ENCODE measurements around the gene LRRC46.
A peak's percentile ranks its signal among the peaks of the same experiment; 100 is the strongest.

The LRRC46 gene

GRCh38 chr17:47810200-47810821 lies 21.2 kb upstream of the LRRC46 start:
- DNase-seq (ENCODE audit: low spot score), result peak; percentile 59

DNA sequence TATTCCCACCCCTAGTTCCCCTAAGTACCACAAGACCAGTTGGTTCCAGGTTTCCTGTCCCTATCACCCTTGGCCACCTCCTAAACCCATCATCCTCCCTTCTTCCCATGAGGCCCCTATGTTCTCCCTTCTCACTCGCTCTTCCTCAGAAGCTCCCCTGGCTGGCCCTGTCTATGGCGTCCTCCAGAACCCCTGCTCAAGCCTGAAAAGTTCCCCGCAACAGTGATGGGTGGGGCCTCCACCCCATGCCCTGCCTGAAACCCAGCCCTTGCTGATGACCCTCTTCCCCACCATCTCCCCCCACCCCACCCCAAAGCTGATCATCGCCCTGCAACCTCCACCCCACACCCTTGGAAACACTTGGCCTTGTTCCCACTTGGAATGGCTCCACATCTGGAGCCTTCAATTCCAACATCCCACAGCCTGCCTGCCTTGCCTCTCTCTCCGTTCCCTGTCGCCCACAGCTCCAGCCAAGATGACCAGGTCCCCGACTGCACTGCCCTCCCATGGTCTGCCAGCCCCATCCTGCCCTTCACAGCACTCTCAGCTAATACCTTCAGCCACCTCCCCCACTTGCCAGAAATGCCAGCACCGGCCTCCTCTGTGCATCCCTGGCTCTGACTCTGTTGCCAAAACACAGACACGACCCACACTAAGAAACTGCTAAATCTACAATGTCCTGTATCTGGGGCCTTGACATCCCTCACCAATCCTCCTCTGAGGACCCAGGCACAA lies 20.4 kb upstream of the LRRC46 start:
- DNase-seq (ENCODE audit: low spot score), result no peak

DNA sequence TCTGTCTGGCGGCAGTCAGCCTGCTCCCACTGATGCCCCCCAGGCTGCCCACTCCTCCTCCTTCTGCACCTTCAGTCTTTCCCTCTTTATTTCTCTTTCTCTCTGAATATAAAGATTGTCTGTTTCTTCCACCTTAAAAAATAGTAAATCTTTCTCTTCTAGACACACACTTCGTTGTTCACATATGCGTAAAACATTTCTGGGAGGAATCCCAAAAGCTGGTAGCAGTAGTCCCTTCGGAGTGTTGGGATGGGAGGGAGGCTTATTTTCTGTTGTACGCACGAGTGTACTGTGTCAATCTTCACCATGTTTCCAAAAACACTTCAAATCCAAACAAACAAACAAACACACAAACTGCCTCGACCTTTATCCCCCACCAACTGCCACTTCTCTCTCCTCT lies 19.8 kb upstream of the LRRC46 start:
- no peak for DNase-seq (ENCODE audit: low spot score)

- DNase-seq (ENCODE audit: low spot score), result no peak
Measured at GRCh38 chr17:47812146-47812920, 19.1 kb upstream of the LRRC46 start.

DNA sequence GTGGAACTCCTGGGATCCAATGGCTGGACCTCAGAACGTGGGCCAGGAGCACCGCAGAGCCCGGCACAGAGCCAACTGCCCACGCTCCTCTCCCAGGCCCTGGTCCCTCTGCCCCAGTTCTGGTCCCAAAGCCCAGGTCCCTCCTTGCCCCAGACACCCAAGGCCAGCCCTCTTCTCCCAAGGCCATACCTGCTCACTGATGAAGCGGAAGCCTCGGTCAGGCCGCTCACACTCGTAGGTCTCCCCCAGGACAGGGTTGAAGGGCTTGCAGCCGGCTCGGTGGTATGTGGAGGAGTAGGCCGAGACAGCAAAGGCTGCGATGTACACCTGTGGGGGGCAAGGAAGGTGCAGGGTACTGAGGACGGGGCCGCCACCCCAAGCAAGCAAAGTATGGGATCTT lies 18.4 kb upstream of the LRRC46 start:
- DNase-seq (ENCODE audit: low spot score), result no peak

- no peak for DNase-seq (ENCODE audit: low spot score)
Measured at GRCh38 chr17:47813512-47814031, 17.9 kb upstream of the LRRC46 start.

DNA sequence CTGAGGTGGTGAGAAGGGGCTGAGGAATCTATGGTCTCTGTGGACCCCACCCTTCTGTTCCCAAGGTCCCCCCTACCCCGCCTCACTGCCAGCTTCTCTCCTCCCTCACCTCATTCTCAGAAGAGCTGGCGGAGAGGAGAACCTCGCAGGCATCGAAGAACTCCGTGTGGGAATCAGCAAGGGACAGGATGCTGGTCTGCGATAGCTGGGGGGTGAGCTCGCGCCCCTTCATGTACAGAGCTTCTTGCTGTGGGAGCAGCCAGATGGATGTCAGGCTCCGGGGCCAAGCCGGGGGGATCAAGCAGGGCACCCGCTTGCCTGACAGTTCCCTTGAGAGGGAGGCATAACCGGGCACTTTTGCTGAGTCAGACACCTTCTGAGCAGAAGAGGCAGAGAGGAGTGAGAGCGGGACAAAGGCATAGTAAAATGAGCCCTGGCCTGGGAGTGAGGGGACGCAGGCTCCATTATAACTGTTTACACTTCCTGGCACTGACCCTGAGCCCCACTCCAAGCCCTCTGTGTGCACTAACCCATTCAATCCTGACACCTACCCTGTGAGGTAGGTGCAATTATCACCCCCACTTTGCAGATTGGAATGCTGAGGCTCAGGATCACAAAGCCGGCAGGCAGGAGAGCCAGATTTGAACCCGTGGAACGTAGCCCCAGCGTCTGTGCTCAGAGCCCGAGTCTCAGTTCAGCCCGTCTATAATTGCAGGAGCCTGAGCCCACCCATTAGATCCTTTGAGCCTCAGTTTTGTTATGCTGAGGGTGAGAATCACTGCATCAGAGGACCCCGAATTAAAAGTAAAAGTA lies 16.2 kb upstream of the LRRC46 start:
- no peak for DNase-seq (ENCODE audit: low spot score)

DNA sequence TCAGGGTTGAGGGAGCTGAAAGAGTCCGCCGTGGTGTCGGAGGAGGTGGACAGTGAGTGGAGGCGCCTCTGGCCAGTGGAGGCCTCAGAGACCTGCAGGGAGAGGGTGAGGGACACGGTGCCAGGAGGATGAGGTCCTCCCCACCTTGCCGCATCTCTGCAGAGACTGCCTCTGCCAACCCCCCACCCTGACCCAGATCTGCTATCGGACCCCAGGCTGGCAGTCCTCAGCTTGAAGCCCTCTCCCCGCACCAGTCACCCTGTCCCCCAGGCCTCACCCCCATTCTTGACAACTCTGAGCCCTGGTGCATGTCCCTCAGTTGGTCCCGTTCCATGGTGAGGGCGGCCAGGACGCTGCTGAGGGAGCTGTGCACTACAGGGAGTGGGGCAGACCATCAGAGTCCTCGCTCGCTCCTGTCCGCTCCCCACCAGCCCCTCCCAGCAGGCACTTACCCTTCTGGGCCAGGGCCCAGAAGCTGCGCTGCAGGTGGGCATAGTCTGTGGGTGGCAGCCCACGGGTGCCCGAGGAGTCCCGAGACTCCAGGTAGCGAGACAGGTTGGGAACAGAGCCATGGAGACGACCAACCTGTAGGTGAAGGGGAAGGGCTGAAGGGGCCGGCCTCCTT lies 15.2 kb upstream of the LRRC46 start:
- no peak for DNase-seq (ENCODE audit: low spot score)

- no peak for DNase-seq (ENCODE audit: low spot score)
Measured at GRCh38 chr17:47816947-47817346, 14.5 kb upstream of the LRRC46 start.

DNA sequence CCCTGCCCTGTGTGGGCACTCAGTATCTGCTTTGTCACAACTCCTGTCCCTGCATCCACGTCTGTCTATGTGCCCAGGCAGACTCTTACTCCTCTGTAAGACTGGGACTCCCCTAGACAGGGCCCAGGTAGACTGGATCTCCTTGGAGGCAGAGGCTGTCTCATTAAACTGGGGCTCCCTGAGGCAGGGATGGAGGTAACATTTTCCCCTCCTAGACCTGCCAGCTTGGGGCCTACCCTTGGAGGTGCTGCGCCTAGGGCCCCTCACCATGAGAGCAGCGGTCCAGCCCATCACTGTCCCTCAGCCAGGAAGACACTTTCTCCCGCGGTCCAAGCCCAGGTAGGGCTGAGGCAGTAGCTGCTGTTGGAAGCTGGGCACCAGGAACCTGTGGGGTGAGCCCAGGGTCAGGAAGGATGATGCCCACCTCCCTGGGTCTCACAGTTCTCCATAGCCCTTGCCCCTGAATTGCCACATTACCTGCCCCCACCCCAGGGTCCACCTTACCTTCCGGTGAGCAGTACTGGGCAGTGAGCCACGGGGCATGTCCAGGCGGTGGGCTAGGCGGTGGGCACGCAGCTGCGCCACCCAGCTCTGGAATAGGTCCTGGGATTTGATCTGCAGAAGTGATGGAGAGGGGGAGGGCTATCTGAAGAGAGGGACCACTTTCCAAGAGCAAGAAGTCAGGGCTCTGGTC lies 13.3 kb upstream of the LRRC46 start:
- no peak for DNase-seq (ENCODE audit: low spot score)

DNA sequence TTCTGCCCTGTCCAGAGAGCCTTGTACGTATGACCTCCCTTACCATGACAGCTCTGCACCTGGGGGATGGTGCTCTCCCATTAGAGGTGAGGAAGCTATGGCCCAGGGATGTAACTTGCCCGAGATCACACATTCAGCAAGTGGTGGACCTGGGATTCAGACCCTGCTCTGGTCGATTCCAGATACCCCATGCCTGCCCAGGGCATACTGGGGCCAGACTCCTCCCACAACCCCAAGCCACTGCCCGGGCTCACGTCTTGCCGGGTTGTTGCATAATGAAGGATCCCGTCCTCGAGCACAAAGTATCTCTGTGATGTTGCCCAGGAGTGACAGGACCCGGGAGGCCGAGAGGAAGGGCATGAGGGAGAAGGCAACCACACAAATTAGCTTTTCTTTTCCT lies 12.0 kb upstream of the LRRC46 start:
- DNase-seq (ENCODE audit: low spot score), result no peak

DNA sequence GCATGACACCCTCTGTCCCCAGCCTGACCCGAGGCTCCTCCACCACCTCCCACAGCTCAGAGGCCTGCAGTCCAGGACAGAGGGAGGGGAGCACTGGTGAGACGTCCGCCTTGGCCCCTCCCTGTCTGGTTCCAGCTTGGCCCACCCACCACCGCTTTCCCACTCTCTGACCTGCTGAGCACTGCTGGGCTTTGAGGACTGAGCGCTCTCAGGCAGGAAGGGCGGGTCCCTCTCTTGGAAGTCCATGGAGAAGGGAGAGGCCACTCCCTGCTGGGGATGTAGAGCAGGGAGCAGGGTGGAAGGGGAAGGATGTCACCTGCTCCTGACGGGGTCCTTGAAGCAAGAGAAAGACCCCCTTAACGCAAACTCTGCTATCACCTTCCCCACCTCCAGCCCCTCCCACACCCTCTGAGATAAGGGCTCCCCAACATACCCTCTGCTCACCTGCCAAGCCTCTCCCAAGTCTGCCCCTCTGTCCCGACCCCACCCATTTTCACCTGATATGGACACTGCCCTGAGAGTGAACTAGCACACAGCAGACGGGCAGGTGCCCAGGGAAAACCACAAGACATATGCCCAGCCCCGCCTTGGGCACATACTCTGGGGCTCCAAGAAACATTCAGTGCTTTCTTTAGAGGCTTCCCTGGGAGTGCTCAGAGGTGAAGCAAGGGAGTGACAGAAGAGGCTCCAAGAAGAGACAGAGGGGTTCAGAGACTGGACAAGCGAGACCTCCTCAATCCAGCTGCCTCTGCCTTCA lies 11.3 kb upstream of the LRRC46 start:
- no peak for DNase-seq (ENCODE audit: low spot score)

DNA sequence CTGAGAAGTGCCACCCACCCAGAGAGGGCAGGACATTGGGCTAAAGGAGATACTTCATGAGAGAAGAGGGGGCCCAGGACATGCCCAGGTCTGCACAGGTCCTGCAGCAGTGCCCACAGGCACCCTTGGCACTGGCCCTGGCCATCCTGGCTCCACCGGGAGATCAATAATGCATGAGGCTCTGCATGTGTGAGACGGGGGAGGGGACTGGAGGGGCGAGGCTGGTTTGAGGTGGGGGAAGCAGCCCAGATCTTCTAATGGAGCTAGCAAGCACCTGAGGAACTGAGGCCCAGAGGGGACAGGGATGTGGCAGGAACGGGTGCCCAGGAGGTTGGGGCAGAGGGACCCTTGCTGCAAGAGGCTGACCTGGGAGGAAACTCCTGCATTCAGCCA lies 10.4 kb upstream of the LRRC46 start:
- DNase-seq (ENCODE audit: low spot score), result no peak

GRCh38 chr17:47821424-47822391 lies 9.8 kb upstream of the LRRC46 start, which contains the start of gene OSBPL7:
Gene OSBPL7, minus strand, starts transcription at chr17:47821794. Its CDS starts 1,516 bp downstream, at chr17:47820278.
- peak; percentile 90 for DNase-seq (ENCODE audit: low spot score)

GRCh38 chr17:47822785-47823184 lies 8.7 kb upstream of the LRRC46 start:
- DNase-seq (ENCODE audit: low spot score), result no peak

GRCh38 chr17:47823519-47823918 lies 8.0 kb upstream of the LRRC46 start:
- DNase-seq (ENCODE audit: low spot score), result no peak

DNA sequence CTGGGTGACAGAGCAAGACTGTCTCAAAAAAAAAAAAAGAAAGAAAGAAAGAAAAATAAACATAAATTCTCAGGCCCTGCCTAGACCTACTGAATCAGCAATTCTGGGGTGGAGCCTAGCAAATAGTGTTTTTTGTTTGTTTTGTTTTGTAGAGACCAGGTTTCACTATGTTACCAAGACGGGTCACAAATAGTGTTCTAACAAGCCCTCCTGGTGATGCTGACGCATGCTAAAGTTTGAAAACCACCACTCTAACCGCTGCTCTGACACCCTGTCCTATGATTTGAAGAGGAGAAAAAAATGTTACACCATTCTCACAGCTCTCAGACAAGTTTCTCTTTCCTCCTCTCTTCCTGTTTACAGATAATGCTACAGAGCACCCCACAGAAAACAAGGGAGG lies 1.6 kb upstream of the LRRC46 start:
- DNase-seq (ENCODE audit: low spot score), result peak; percentile 89

DNA sequence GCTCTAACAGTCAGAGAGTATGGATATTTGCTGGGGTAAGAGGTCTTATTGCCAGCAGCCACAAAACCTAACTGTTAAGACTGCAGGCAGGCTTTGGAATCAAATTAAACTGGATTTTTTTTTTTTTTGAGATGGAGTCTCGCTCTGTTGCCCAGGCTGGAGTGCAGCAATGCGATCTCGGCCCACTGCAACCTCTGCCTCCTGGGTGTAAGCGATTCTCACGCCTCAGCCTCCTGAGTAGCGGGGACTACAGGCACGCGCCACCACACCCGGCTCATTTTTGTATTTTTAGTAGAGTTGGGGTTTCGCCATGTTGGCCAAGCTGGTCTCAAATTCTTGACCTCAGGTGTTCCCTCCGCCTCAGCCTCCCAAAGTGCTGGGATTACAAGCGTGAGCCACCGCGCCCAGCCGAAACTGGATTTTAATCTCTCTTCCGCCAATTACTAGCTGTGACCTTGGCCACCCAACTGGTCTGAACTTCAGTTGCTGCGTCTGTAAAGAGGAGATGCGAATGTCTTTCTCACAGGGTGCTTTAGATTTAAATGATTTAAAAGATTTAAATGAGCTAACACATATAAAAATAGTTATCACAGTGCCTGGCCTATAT lies 971 bp upstream of the LRRC46 start:
- no peak for DNase-seq (ENCODE audit: low spot score)

GRCh38 chr17:47831934-47832327 lies 461 bp downstream of the LRRC46 start:
- no peak for DNase-seq (ENCODE audit: low spot score)

All from CD4-positive, alpha-beta T cell treated with Interleukin-15 for 4 hours (primary cell).